HCEC 1CT (cell line): Measurements from ENCODE around the gene SMYD2.

Source experiments
- DNase-seq: peaks from one replicate; pipeline ENCODE4 v3.0.0-alpha.2; 2017

Gene SMYD2

DNA sequence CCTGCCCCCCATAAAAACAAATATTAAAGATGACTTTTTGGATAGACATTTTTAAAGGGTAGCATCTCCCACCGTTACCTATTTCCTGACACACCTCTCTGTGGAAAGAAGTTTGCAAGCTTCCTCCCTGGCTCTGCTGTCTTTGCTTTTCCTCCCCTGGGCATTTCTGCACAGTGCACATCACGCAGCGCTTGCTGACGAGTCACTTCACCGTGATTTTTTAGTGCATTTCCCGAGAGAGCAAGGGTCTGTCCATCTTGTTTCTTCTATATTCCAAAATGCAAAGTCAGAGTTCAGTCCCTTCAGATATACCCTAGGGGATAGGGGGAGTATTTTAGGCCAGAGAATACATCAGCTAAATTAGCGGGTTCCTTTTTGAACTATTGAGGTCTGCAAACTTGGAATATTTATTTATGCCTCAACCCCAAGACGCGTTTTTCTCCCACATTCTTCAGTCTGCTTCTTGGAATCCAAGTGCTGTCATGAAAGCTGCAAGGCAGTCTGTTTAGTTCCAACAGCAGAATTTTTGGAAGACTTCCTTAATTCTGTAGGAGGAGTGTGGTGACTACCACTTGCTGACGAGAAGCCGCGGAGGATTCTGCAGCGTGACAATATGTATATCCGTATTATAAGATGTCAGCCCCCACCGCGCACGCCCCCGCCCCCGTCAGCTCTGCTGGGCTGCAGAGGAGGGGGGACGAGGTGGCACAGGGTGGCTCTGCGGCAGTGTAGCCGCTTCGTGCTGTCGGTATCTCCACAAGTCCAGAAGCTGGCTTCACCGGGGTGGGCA lies 22.4 kb downstream of the SMYD2 start:
- DNase-seq = no peak

DNA sequence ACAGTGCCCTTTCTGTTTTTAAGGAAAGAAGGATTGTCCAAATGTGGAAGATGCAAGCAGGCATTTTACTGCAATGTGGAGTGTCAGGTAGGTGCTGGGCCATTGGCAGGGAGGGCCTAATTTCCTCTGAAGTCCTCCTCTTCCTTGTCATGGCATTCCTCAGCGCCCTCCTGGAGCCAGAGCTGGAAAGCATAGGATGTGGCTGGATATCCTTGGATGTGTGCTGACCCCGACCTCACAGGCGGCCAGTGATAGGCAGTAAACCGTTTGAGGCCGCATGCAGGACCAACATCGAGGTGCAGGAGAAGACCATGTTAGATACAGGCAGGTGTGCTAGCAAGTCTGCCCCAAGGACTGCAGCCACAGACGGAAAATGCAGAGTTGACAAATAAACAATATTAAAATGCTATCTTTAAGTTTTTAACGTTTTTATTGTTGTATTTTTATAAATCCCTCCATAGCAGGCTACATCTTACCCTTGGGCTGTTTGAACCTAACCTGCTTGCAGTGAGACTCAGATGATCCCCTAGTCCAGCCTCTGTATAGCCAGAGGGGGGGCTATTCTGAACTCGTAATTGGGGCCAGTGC lies 24.3 kb downstream of the SMYD2 start:
- DNase-seq = no peak

DNA sequence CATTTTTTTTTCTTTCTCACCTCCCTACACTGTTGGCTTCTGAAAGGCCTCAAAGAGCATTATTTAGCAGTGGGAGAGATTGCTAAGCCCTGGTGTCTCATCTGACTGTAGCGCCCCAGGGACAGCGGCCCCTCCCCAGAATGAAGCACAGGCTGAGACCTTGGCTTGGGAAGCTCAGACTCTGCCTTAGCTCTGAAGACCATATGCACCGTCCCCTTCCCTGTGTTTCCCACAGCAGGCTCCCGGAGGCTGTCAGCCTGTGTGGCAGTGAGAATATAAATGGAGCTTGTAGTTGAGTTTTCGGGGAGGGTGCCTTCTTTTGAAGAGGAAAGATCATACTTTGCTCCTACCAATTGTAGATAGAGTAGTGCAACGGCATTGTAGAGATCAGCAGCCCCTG lies 25.3 kb downstream of the SMYD2 start:
- no peak for DNase-seq

DNA sequence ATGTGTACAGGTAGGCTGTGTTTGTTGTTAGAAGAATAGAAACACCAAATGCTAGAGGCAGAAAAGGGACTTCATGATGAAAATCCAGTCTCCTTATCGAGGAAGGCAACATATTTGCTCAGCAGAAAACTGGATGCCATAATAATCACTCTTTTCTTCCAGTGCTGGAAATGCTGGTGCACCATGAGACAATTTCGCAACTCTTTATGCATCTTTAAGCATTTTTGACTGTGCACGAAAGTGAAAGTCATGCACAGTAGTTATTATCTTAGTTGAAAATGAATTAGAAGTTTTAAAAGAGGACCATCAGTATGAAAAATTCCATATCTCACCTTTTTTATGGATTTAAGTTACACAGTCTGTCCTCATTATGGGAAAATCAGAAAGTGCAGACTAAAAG lies 29.1 kb downstream of the SMYD2 start:
- no peak for DNase-seq

DNA sequence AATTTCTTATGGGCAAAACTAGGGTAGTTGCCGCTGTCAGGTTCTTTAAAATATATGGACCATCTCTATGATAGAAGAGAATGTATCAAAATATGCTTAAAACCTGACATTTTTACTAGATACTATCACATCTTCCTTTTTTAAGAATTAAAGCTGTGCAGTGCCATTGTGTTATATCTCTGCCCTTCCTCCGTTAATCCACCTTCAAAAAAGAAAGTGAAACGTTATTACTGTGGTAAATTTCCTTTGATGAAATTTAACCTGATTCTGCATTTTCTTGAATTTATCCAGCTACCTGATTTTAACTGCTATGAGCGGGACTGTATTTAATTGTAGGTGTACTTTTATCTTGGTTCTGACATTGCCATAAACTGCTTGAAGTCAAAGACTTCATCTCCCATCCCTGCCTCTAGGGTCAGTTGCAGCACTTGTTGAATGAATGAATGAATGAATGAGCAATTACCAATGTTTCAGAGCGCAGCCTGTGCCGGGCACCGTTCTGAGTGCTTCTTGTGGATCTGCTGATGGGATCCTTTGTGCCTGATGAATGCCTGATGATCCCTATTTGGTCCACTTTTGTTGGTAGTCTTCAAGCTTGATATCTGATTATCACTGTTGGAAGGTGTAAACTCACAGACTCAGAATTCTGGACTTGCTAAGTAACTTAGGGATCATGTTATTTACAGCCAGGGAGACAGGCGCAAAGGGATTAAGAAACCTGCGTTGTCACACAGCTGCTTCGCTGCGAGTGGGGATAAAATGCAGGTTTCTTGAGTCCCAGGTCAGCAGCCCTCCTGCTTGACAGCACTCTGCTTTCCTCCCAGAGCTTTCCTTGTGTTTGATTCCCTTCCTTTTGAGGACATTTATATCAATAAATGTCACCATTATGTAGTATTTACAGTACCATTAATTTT lies 30.1 kb downstream of the SMYD2 start:
- DNase-seq = no peak

DNA sequence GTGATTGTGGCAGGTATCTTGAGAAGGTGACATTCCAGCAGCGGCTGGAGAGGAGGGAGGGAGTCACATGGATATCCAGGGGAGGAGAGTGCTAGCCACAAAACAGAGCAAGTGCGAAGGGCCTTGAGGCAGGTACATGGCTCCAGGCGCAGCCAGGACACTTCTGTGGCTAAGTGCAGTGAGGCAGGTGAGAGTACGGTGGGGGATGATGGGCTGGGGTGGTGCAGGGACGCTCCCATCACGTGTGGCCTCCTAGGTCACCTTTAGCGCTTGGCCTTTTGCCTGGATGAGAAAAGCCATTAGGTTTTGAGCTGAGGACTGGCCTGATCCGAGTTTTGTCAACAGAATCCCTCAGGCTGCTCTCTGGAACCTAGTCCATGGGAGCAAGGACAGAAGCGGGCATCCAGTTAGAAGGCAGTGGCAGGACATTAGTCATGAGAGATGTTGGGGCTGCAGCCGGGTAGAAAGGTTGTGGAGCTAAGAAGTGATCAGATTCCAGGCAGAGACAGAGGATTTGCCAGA lies 31.6 kb downstream of the SMYD2 start:
- no peak for DNase-seq

DNA sequence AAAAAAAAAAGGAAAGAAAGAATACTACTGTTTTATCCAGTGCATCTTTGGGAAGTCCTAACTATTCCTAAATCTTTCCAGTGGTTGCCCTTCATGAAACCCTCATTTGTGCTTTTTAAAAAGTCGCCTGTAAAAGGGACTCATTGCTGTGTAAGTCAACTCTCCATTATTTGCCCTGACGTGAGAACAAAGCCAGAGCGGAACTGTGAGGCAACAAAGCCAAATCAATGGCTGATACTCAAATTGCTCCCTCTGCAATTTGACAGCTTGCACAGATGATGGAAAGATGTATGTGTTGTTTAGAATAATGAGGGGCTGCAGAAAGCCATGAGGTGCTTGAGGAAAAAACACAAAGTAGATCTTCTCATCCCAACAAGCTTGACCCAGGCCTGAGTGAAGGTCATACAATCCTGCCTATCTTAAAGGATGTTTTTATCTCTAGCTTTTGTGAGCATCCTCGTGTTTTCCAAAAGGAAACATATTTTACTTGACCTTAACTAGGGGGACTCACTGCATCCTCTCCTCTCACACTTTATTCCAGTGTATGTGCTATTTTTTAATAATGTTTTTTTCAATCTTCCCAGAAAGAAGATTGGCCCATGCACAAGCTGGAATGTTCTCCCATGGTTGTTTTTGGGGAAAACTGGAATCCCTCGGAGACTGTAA lies 33.4 kb downstream of the SMYD2 start:
- DNase-seq = no peak

DNA sequence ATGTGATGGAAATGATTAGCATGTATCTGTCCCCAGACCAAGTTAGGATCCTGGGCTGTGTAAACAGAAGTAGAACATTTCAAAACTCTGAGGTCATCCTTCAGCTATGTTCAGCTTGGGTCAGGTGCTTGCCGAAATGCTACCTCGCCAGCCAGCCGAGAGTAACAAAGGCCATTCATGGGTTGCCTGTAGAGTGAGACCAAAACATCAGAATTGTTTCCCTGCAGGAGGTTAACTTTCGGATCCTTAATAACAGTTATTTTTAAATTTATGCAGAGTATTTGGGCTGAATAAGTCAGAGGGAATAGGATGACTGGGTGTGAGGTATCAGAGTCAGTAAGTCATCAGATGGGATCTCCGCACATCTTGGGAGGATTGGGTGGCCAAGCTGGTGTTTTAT lies 35.6 kb downstream of the SMYD2 start:
- DNase-seq = peak; percentile 22

DNA sequence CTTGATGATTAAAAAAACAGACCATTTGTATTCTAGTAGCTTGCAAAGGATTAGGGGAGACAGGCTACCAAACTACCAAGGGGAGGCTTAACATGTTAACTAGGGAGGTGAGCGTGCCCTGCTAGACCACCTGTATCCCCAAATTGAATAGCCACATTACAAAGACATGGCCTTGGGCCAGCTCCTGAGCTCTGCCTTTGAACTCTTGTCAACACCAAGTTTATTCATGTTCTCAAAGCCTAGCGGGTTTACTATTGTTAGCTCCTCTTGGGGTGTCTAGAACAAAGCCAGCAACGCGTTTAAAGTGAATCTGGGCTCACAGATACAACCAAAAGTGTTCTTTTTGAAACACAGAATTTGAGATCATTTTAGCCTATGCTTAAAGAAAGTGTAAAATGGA lies 36.3 kb downstream of the SMYD2 start:
- DNase-seq = no peak

DNA sequence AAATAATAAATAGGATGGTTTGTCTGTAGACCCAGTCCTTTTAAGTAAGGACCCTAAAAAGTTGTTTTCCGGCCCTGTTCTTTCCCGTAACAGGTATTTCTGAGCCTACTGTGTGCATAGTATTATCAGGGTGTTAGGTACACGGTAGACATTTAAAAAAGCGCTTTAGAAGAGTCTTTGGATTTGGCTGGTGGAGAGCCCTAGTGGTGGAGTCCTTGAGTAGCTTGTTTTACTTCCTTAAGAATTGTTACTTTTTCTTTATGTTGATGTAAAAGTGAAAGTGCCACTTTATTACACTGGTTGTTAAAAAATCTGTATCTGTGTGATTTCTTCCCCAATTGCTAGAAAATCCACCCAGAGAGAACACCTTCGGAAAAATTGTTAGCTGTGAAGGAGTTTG lies 36.8 kb downstream of the SMYD2 start:
- DNase-seq = no peak

DNA sequence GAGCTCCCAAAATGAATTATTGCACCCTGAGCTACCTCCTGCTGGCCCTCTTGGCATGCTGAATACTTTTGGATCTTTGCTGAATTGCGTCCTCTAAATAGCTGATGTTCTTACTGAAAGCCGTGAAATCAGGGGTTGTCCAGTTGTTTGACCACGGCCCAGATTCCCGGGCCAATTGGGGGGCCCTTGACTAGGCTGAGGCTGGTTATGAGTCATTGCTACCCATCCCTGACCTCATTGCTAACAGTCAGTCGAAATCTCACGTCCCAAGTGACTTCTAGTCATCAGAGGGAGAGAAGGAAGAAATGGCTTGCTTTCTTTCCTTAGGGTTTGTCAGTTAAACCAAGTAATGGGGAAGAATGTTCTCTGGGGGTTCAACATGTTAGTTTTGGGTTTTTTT lies 37.4 kb downstream of the SMYD2 start:
- no peak for DNase-seq

DNA sequence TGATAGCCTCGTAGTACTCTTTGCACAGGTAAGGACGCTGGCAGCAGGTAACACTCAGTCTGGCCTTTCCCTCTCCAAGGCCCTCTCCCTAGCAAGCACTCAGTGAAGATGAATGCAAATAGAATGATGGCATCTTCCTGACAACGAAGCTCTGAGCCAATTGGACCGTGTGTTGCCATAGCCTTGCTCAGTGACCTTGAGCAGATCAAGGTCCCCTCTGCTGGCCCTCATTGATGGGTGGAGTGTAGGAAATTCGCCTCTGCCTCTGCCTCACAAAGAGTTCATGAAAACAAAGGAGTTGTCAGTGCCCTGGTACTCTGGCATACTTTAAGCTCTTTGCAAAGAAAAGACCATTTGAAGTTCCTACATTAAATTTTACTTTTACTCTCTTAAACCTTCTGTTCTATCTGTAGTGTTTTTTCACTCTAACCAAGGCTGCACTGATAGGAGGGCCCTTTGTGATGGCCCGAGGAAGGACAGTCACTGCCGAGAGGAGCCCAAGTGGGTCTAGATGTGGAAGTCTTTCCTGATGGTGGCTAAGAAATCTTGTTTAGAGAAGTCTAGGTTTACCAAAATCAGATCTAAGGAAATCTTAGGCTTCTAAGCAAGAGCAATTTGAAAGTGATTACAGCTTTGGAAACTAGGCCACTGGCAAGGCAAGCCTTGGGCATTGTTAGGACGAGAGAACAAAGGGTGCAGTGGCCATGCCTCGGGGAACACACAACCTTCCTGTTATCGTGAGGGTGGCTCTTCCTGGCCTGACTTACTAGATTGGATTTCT lies 38.2 kb downstream of the SMYD2 start:
- no peak for DNase-seq

DNA sequence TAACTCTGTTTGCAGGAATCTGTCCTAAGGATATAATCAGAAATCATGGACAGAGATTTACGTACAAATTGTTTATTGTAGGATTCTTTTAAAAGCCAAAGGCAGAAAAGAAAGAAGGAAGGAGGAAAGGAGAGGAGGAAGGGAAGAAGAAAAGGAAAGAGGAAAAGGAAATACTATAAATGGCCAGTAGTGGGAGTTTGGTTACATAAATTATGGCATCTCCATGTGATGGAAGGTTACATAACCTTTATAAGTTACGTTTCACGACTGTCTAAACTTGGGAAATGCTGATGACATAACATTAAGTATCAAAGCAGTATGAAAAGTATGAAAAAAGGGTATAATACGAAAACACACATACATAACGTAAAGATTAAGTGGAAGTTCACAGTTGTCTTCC lies 39.0 kb downstream of the SMYD2 start:
- no peak for DNase-seq

DNA sequence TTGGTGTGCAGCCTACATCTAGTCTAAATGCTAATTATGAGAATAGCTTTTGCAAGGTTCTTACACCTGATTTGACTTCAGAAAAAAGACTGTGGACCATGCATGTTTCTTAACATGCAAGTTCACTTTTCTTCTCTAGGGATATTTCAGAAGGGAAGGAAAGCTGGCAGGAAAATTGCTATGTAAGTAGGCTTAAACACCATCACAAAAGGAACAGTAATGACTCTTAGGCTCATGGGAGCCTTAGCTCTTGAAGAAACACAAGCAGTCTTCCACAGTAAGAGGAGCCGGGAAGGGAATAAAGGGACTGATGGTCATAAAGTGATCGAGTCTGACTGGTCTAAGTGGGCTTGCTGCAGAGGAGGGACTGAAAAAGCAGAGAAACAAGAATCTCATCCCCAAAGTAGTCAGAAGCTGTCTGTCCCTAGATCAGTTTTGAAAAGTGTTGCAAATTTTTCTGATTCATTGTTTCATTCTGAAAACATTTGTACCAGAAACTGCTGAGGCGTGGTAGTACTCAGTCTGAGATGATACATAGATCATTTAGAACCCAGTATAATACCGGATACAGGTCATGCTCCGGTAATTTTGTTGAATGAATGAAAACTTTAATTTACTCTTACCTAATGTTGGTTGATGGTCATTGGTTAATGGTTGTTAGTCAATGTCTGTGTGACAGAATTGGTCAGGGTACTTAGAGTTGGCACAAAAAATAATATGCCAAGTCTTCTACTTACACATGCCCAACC lies 40.9 kb downstream of the SMYD2 start:
- no peak for DNase-seq

DNA sequence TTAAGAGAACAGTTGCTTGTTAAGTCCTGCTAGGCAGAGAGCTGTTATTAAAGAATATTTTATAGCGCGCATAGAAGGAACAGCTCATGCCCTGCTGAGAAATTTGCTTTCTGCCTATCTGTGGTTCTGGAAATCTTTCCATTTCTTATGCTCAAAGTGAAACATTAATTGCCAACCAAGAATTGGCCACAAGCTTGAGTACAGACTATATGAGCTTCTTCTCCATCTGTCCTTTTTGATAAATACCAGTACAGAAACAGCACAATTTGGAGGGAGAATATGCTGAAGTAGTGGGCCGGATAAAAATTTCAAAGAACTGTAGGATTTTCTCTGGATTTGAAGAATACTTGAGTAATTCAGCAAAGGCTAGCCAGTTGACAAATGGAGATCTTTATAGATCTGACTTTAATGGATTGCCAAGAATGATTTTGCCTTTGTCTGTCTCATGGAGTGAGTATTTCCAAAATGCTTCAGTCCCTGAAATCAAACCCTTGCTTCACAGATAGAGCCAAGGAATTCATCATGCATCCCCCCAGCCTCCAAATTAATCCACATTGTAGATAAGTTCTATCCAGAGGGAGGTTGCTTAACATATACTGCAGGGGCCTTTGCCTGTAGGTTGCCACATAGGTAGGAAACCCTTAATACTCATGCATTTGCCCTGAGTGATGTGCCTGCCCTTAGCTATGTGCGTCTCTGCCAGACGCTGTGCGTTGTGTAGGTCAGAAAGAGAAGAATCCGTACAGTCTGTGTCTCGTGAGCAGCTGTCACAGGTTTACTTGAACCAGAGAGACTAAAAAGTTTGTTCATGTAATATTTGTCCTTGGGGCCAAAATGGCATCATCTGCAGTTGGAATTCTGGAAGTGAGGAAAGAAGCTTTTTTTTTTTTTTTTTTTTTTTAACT lies 44.2 kb downstream of the SMYD2 start:
- no peak for DNase-seq

DNA sequence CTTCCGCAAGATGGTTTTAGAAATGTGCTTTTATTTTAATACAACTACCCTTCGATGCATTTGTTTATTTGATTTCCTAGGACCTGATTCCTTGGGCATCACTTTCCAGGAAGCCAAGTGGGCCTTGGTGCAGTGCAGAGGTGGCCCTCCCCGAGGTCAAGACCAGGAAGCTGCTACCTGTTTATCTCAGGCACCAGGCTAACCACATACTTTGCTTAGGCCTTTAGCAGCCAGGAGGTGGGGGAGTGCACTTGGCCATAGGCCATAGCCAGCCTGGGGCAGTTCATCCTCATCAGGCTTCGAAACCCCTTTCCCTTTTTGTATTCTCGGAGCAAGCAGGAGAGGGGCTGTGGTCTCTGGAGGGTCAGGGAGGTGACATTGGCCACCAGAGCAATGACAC lies 45.4 kb downstream of the SMYD2 start:
- no peak for DNase-seq

DNA sequence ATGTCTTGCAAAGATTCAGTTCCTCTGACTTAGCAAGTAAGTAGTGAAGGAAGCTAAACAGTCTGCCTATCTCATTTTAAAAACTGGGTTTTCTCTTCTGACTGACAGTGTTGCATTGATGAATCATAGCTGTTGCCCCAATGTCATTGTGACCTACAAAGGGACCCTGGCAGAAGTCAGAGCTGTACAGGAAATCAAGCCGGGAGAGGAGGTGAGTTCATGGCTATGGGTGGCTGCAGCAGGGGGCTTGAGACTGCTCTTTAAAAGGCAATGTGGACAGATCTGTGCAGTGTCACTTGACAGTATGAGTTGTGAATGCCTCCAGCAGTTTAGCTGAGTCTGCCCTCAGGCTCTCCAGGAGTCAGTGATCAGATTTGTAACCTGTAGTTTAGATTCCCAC lies 46.6 kb downstream of the SMYD2 start:
- no peak for DNase-seq

DNA sequence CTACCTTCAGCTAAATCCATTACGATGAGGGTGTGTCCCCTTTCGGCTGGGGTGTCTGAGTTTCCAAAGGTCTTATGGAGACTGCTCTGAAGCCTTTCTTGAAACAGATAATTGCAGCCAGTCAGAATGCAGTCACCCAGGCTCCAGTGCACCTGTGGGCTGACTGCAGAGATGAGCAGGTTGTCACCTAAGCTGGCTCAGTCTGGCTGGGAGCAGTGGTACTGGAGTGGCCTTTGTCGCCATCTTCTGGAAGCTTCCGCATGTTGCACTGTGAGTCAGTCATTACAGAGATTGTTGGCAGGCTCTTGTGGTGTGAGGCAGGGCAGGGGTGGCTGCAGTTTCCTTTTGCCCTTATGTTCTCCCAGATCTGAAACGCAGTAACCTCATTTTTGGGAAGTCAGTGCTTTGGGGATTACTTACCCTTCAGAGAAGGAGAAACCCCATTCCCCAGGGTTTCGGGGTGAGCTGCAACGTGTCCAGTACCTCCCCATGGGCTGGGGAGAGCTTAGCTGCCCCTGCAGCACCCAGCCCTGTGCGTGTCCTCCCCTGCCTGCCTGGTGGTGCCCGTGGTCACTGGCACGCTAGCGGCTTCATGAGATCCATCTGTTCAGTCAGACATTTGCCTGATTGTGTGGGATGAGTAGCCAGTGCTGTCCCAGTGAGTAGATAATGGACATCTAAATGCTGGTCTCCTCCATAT lies 48.0 kb downstream of the SMYD2 start:
- peak; percentile 72 for DNase-seq

DNA sequence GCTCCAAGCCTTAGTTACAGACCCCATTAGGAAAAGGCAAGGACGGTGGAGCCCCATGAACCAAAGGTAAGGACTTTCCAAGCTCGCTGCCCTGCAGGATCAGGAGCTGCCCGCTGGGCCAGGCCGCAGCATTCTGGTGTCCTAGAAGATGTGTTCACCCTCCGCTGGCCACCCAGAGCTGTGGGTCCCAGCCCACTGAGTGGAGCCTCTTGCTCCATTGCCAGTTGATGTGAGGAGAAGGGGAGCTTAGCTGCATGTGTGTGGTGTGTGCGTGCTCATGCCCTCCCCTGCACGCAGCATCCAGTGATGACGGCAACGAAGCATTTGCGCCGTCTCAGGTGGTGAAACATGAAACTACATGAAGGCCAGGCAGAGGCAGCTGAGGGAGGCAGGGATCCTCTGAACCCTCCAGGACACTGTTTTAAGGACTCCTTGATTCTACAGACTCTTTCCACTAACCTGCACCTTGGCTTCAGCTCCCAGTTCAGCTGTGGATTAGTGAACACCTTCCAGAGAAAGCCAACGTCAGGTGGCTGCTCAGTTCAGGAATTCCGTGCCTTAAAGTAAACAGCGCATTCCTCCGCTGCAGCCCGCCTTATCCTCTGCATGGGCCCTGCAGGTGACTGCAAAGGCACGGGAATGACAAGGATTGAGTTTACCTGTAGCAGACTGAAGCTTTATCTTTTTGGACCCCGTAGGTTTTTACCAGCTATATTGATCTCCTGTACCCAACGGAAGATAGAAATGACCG lies 48.7 kb downstream of the SMYD2 start:
- no peak for DNase-seq
